H4 (cell line): ENCODE data around the gene NT5DC1. TPM values are rescaled to one million over a fixed set of nuclear protein-coding genes. Genes with fewer than 3 reads are reported as not detected.
"Not testable (repeated sequence)": the region's sequence is repeated elsewhere in the genome, so short reads cannot be mapped to it uniquely, and the experiment has no call there.

Experiments
- DNase-seq: peaks from one replicate; pipeline ENCODE4 v3.0.0-alpha.2; 2015; ENCODE audit warnings: low spot score
- total RNA-seq: library from RNA; depleted of rRNA; stranded (reverse); fragments of >200 nt; shearing (Covaris generic); gene quantifications from 2 replicates; pipeline ENCODE4 v1.2.3, GENCODE V29; 2014

Gene NT5DC1
- total RNA-seq, 1 experiment from 2014 or later = 8.2 TPM

DNA sequence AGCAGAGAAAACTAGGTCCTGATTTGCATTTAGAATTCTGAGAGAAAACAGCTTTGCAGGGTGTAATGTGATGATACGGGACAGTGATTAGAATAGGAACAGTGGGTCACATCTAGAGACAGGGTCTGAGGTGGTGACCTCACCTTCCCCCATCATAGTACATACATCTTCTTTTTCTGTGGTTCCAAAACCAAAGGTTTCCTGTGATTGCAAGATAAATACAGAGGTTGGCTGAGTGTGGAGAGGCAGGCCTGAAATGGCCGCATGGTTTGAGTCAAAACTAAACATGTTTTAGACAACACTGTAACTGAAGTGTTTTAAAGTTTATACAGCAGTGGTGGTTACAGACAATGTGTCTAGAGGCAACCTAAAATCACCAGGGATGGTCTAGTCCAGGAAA lies 10.4 kb upstream of the NT5DC1 start:
- DNase-seq = no peak

DNA sequence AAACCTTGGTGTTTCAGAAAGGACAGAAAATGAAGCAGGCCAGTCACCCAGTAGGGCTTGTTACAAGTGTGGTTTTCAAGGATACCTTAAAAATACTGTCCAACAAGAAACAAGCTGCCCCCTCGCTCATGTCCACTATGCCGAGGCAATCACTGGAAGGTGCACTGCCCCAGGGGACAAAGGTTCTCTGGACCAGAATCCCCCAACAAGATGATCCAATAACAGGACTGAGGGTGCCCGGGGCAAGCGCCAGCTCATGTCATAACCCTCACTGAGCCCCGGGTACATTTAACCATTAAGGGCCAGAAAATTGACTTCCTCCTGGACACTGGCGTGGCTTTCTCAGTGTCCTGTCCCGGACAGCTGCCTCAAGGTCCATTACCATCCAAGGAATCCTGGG lies 6.6 kb upstream of the NT5DC1 start:
- no peak for DNase-seq

DNA sequence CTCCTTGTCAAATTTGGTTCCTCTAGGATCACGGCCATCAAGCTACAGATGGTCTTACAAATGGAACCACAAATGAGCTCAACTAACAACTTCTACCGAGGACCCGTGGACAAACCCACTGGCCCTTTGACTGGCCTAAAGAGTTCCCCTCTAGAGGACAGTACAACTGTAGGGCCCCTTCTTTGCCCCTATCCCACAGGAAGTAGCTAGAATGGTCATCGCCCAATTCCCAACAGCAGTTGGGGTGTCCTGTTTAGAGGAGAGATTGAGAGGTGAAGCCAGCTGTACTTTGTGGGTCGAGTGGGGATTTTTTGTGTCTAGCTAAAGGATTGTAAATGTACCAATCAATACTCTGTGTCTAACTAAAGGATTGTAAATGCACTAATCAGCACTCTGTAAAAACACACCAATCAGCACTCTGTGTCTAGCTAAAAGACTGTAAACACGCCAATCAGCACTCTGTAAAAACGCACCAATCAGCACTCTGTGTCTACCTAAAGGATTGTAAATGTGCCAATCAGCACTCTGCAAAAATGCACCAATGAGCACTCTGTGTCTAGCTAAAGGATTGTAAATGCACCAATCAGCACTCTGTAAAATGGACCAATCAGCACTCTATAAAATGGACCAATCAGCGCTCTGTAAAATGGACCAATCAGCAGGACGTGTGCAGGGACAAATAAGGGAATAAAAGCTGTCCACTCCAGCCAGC lies 4.4 kb upstream of the NT5DC1 start:
- not testable (repeated sequence) for DNase-seq

DNA sequence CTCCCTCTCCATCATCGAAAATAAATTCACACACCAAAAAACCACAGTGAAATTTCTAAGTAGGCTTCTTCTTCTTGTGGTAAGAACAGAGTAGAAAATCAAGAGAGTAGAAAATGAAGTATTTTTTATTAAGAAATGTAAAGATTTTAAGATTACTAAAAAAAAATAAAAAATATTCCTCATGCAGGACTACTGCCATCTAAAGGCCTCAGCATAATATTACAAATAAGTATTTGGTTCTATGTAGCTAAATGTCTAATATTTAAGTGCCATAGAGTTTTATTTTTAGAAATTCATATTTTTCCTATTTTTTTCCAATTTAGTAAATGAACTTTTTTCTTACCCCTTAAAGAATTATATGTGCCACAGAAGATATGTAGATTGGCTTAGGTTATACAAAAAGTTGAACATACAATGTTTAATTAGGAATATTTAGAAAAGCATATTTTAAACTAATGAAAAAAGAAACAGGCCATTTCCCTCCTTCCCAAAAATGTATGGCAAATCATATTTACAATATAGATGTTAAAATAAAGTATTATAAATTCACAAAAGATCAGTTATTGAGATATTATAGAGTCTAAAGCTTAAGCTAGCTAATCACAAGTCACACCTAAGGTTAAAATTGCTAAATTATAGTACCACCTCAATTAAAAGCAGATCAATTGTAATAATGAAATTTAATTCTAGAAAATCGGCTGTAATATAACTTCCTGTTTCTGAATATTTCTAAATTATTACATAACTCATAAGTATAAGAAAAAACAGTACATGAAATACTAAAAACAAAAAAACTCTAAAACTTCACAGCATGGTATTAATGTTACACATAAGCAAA lies 3.5 kb upstream of the NT5DC1 start:
- DNase-seq = no peak

DNA sequence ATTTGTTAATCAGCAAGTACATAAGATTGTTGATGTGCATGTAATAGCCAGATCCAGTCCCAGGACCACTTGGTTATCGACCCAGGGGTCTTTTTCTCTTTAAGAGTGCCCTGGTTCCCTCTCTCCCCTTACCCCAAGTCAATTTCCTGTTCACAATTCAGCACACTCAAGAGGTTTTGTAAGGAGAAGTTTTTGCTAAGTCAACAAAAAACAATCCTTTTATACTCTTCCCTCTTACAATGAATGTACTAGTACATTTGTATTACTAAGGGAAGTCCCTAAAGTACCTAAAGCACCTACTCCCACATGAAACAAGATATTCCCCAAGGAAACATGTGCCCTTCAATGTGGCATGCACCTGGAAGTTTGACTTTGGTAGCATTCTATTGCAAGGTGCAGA lies 1.6 kb upstream of the NT5DC1 start:
- DNase-seq = no peak

DNA sequence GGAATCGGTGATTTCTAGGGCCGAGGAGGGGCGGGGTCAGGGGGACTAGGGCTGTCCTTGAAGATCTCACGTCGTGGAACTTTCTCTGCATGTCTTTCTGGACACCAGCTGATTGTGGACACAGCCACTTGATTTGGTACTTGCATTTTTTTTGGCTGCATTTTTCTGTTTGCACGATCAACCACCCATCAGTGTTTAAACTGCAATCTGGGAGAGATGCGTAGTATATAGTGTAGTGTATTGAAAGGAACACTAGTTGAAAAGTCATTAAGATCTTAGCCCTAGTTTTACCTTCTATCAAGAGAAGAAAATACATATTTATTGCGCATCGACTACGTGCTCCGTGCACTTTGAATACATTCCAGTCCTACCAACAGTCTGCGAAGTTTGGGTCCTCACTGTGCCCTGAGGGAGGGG lies 657 bp downstream of the NT5DC1 start:
- DNase-seq = no peak

DNA sequence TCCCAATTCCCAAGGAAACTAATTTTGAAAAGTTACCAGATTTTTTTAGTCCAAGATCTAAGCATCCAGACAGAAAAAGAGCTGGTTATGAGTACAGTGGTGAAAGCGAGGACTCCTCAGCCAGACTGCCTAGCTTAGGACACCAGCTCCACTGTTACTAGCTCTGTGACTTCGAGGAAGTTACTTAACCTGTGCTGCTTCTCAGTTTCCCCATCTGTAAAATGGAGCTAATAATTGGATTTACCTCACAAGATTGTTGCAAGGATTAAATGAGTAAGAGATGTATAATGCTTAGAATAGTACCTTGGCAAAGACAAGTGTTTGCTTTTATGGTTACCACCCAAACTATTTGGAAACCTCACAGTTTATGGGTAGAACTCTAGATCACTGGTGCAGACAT lies 1.1 kb downstream of the NT5DC1 start:
- DNase-seq = no peak

DNA sequence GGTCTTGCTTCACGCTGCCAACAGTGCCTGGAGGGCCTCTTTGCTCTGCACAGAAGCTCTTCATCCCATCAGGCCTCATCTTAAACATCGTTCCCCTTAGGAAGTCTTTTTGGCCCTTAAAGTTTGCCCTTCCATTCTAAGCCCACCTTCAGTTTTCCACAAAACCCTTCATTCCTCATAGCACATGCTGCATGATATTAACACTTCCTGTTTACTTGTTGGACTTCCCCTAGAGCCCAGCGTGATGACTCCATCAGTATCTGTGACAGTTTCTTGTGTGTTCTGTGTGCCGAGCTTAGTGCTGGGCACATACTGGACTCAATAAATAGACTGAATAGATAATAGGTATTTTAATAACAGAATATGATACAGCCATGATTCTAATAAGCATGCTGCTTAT lies 2.2 kb downstream of the NT5DC1 start:
- no peak for DNase-seq

DNA sequence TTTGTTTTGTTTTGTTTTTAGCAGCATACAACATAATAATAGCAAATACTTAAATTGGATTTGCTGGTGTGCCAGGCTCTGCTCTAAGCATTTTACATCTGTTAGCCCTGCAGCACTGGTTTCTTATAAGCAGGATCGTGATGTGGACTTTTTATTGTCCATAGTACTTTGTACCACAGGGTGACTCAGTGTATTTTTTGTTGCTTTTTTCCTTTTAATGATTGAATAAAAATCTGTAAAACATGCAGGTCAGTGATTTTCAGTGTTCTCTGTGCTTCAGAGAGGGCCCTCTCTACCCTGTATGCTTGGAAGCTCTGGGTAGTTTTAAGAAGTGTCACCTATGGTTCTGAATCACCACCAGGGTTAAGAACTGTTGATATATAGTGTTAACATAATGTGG lies 4.0 kb downstream of the NT5DC1 start:
- DNase-seq = no peak

DNA sequence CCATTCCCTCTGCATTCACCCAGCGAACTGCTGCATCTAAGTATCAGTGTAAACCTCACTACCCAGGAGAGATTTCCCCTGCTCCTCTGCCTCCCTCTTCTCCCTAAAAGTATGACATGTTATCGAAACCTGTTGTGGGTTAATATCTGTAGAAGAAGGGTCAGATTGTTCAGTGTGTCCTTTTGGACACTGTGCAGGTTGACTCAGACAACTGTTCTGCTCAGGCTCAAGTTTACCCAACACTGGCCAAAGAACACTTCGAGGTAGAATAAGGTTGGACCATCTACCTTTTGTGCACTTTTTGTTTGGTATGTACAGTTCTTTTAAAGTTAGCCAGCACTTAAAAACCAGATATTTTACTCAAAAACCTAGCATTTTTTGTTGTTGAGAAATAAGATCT lies 4.6 kb downstream of the NT5DC1 start:
- DNase-seq = no peak

DNA sequence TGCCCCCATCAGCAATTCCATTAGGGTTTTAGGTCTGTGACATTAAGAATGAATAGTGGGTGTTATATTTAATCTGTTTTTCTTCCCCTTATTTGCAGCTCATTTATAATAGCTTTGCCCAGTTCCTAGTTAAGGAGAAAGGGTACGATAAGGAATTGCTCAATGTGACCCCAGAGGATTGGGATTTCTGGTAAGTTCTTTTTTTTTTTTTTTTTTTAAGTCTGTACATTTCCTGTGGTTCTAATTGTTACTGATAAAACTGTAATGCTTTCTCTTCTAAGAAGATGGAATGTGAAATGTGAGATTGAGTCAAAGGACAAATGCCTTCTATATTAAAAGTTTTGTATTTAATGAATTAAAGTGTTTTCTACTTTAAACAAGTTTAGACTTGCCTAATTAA lies 5.5 kb downstream of the NT5DC1 start:
- DNase-seq = no peak

DNA sequence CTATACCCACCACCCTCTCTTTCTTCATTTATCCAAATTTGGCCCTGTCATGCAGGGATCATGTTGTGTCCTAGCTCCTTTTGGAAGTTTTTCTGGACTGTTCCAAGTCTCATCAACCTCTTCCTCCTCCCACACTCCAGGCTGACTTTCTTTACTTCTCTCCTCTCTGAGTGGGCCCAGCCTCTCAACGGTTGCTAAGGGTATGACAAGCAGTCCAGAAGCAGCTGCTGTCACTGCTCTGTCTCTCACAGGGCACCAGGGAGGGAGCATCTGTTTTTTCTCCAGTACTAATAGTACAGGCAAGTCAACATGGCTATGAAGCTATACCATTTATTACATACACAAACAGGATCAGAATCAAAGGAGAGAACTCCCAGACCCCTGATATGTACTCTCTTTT lies 8.2 kb downstream of the NT5DC1 start:
- DNase-seq = no peak

DNA sequence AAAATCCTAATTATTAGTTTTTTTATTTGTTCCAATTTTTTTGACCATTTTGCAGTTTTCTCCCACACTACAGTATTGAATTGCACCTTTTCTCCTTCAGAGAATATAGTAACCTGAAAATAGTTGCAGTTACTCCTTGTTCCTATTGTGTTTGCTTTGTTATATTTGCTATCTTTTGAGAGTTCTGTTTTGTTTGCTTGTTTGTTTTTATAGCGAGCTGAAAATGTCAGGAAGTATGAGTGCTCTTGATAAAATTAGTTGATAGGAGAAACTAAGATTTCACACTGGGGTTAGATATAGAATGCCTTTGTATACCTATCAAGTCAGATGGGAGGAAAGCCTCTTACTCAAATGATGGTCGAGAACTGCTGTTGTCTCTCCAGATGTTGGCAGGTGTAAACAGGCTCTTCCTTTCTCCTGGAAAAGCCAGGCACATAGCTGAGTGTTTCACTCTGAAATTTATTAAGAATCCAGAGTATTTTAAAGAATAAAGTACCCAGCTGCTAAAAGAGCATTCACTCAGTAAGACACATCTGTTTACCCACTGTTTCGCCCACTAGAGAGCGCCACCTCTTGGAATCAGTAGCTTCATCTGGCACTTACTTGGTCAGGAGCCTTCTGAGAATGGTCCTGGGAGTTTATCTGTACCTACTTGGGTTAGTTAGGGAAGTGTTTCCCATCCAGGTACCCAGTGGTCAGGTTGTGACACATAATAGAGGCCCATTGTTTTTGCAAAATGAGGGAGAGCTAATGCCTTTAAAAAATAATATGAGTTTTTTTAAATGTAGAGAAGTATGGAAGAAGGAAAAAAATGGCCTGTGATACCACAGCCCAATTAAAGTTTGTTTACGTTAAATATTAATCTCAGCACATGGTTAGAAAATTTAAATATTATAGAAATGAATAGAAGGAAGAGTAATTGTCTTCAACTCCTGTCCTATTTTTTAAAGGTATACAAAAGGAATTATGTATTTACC lies 11.2 kb downstream of the NT5DC1 start:
- DNase-seq = peak; percentile 22

DNA sequence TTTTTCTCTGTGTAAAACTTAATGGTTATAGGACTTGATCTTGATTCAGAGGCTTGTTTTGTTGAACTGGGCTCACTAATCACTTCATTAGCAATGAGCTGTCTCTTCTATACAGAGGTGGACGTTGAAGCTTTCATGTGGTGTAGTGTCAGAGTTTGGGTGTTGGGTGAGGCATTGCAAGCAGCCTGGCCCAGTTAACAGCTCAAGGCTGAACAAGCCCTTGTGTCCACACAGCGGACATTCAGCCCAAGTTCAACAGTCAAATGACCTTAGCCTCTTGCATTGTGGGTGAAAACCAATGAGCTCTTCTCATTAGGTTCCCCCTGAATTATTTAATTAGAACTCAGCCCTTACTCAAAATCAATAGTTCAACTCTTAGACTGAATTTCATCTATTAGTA lies 12.7 kb downstream of the NT5DC1 start:
- DNase-seq = no peak

DNA sequence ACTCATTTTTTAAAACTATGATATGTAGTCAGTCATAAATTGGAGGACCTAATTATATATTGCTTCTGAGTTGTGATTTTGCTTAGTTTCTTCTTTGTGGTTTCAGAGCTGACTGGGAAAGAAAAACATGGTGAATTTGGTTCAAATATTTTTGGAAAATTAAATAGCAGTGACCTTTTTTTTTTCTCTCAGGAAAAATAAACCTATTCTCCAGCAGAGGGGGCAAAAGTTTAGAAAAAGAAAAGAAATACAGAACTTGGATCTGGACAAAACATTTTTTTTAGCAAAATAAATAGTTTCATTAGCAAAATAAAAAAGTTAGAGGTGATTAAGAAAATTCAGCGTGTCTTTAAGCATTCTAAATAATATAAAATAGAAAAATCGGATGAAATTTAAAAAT lies 15.1 kb downstream of the NT5DC1 start:
- no peak for DNase-seq

DNA sequence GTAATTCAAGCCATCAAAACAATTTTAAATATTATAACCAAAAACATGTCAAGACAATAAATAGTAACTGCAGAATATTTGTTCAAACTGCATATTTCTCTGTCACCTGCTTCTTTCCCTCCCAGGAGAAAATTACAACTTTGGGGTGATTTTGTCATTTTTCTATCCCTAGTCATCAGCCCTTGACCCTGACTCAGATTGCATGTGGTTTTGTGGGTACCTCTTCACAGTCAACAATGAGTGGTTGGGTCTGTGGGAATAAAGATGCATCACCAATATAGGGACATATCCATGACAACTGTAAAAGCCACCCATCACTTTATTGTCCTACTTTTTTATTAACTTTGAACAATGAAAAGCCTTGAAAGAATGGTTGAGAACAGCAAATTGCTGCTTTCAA lies 18.0 kb downstream of the NT5DC1 start:
- no peak for DNase-seq

DNA sequence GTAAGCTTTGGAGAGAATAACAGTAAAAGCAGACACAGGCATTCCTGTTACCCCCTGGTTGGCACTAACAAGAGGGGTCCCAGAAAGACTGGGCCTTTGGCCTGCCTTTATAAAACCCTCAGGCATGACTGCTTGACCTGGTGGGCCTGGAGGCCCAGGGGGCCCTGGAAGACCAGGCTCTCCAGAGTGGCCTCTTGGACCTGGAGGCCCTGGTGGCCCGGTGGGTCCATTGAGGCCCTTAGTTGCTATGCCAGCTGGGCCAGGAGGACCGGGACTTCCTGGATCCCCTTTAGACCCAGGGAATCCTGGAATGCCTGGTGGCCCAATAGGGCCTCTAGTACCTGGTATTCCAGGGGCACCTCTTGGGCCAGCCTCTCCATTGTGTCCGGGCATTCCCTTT lies 19.8 kb downstream of the NT5DC1 start:
- DNase-seq = no peak

DNA sequence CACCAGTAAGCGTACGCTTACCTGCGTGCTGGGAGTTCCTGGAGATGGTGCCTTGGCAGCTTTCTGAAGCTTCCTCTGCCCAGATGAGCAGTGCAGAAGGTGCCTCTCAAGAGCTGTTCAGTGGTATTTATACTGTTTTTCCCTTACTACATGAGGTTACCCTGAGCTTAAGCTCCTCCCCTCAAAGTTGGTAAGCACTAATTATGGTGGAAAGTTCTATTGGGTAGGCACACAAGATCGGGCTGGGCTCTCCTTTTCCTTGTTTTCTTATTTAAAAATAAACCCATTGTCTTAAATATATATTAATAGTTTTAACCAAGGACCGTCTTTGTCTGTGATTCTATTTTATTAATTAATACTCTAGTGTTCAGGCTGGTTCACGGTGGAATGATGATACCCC lies 25.4 kb downstream of the NT5DC1 start, which contains the start of gene COL10A1:
TSS of gene COL10A1 (minus strand) at position 101 of the 400 bp plus-strand sequence. CDS start 640 bp downstream, outside the sequence.
- no peak for DNase-seq

DNA sequence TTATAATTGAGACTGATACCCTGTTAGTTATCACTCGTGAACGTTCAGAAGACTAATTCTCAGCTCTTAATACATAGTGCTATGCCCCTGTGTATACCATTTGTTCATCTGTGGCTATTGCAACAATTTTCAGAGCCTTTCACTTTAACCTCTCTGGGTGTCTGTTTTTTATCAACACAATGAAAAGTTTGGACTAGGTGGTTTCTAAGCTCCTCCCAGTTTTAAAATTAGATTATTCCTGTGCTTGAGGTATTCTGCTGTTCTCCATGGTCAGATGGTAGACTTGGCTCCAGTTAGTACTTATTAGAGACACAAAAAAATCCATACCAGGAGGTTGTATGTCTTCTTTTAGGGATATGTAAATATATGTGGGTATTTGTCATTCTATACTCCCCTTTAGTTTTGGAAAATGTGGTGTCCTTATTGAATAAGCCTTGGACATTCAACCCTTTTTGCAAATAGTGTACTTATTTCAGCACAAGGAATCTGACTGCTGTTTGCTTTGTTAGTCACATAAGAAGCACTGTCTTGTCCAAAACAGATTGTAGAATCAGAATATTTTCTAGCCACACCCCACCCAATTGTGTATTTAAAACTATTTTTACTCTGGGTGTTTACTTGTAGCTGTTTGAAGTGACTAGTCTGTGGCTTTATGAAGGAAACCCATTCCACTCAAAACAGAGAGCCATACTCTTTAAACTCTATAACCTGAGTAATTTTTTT lies 27.3 kb downstream of the NT5DC1 start:
- DNase-seq = no peak

DNA sequence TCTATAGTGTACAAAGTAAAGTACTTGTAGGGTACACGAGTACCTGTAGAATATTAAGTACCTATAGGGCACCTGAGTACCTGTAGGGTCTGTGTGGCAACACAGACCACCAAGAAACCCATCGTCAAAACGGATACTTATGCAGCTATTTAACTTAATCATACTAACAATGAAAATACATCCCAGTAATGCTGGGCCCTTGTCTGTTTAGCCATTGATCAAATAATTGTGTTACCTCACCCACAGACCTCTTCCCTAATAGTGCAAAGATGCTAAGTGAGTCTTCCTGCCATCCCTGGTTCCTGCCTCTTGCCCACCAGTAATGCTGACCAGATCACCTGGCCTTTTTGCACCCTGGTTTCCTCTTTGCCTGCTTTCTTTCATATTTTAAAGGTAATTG lies 32.8 kb downstream of the NT5DC1 start:
- no peak for DNase-seq

DNA sequence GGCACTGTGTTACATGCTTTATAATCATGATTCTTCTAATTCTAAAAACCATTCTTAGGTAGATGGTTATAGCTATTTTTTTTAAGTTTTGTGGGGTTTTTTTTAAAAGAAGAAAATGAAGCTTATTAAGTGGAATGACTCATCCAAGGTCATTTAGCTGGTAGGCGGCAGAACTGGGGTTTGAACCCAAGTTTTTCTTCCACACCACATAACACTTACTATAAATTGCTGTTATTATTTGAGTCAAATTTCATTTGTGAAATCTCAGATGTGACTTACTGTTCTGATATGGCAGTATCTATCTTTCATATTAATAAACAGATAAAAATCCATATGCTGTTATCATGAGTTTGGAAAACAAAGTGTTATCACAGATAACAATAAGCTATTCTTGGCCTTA lies 35.7 kb downstream of the NT5DC1 start:
- no peak for DNase-seq
